Adrenal gland (tissue), 12 donors: ENCODE results near the gene TMPRSS4. TPM values are rescaled to one million over a fixed set of nuclear protein-coding genes. Genes with fewer than 3 reads are reported as not detected.

ENCODE experiments used
- DNase-seq, 7 donors: peaks; one replicate each; pipeline ENCODE4 v3.0.0-alpha.2; 2019 to 2020
- H3K27ac ChIP-seq, 5 donors: fragments of 200-600 bp; sonication (generic) in 4 of 5; 1 replicate in 3 of 5; 2 replicates in 2 of 5; pipeline versions ENCODE4 v1.5.1 to v1.8.0; 2016 to 2020; ENCODE audit warnings: mild to moderate bottlenecking in 1 of 5
- H3K27me3 ChIP-seq: fragments of 200-600 bp; 2 replicates; pipeline ENCODE4 v1.8.0; 2021
- H3K36me3 ChIP-seq, 2 donors: fragments of 200-600 bp; replicated peaks in 1 of 2; 1 replicate in 1 of 2; 2 replicates in 1 of 2; pipeline versions ENCODE4 v1.5.1 to v1.8.0; 2018 to 2022
- H3K4me1 ChIP-seq, 2 donors: fragments of 200-600 bp; replicated peaks in 1 of 2; 1 replicate in 1 of 2; 2 replicates in 1 of 2; pipeline versions ENCODE4 v1.5.1 to v1.8.0; 2018 to 2021
- H3K4me3 ChIP-seq, 4 donors: fragments of 200-600 bp; sonication (generic) in 3 of 4; one replicate each; pipeline ENCODE4 v1.5.1; 2016 to 2018
- H3K9me3 ChIP-seq, 3 donors: fragments of 200-600 bp; sonication (generic) in 1 of 3; replicated peaks in 1 of 3; 1 replicate in 2 of 3; 2 replicates in 1 of 3; pipeline versions ENCODE4 v1.5.1 to v1.8.0; 2016 to 2021
- CTCF ChIP-seq, 6 experiments: fragments of 450-650 bp in 4 of 6; fragments of 200-600 bp in 2 of 6; sonication (generic) in 1 of 6; IDR thresholded peaks; 1 replicate in 5 of 6; 2 replicates in 1 of 6; pipeline versions ENCODE4 v1.5.1 to v1.8.0; 2016 to 2021; ENCODE audit warnings: antibody characterized with exemption in 6 of 6, mild to moderate bottlenecking in 2 of 6, moderate library complexity in 1 of 6
- POLR2A ChIP-seq, 2 donors: fragments of 450-650 bp; IDR thresholded peaks; one replicate each; pipeline ENCODE4 v1.6.1; 2017; ENCODE audit warnings: antibody characterized with exemption in 2 of 2, mild to moderate bottlenecking in 2 of 2, moderate library complexity in 1 of 2
- WGBS, 4 donors: extraction: QIAGEN DNeasy Blood & Tissue Kit in 2 of 4; methylation state at CpG; one replicate each; pipeline versions ENCODE4 v1.1.5 to v1.1.7; 2013 to 2017; 5-methylcytosine and 5-hydroxymethylcytosine counted together
- intact Hi-C, 2 donors: fragments of 100-400 bp; cut with DNase I; formaldehyde crosslinking; loops; one replicate each; pipeline versions ENCODE4 v1.14.1 to v1.15.0; 2022 to 2023
- polyA plus RNA-seq, 3 donors: library from polyadenylated mRNA; stranded (reverse); fragments of 200-250 nt in 2 of 3; fragments of 350-450 nt in 1 of 3; fragmentation: Illumina TruSeq in 1 of 3; extraction: RNeasy Lipid Tissue Mini Kit (QIAGEN cat#74804) in 1 of 3; gene quantifications; one replicate each; pipeline ENCODE4 v1.2.3, GENCODE V29; 2013 to 2014
- total RNA-seq, 9 donors: library from RNA; depleted of rRNA in 4 of 9; stranded (reverse); fragments of >200 nt in 4 of 9; fragments of 120-200 nt in 1 of 9; fragmentation: NEBNext Ultra II Directional in 1 of 9; extraction: Animal tissue kit (Norgen Biotek cat#: 25700) in 1 of 9; gene quantifications; one replicate each; pipeline versions ENCODE4 v1.1.0 to v1.2.4, GENCODE V29; 2013 to 2023
- donor health status: healthy with polysubstance abuse.
- donor health status: Bipolar disorder and iron deficiency.
- donor health status: DM: yes; HTN: yes; CAD: no.
- donor health status: DM: no; HTN: no; CAD: no.
- donor health status: DM: no; HTN: no; CAD: no.
- donor health status: DM: yes; HTN: yes; CAD: no.

The TMPRSS4 gene
- total and polyA plus RNA-seq, 12 donors, result 0.13 to 0.43 (median 0.27) TPM; not detected in 8

- TF ChIP-seq POLR2A (IDR thresholded peaks at IDR 0.05) (no peak), CTCF (IDR thresholded peaks at IDR 0.05) (no peak)
- H3K4me1 ChIP-seq, result no peaks in the 10 kb centered on the region
- no peaks in the 10 kb centered on the region for H3K27me3 ChIP-seq
- H3K27ac ChIP-seq, result no peak overlapping the region
- WGBS, 4 donors, result 38 to 73% (median 60%) methylated on average over 1 of the region's 1 CpG
- H3K36me3 ChIP-seq, result no peaks in the 10 kb centered on the region
- H3K9me3 ChIP-seq, result no peaks in the 10 kb centered on the region
- no peak overlapping the region for H3K4me3 ChIP-seq
- intact Hi-C loops, result no loop called here
- DNase-seq, result no peak
These were observed 37.4 kb downstream of the TMPRSS4 start for GRCh38 chr11:118114266-118114665.

- TF ChIP-seq POLR2A (IDR thresholded peaks at IDR 0.05) (no peak), CTCF (IDR thresholded peaks at IDR 0.05) (no peak)
- H3K36me3 ChIP-seq, result no peaks in the 10 kb centered on the region
- 79 to 86% (median 85%) methylated on average over 7 of the region's 7 CpGs for WGBS, 4 donors
- H3K4me3 ChIP-seq, result no peak overlapping the region
- no peaks in the 10 kb centered on the region for H3K9me3 ChIP-seq
- H3K27ac ChIP-seq, result no peak overlapping the region
- DNase-seq, result no peak
- no peaks in the 10 kb centered on the region for H3K4me1 ChIP-seq
- intact Hi-C loops, result no loop called here
- no peaks in the 10 kb centered on the region for H3K27me3 ChIP-seq
These were observed 38.2 kb downstream of the TMPRSS4 start for GRCh38 chr11:118115048-118115447.

GRCh38 chr11:118117790-118118601, 41.1 kb downstream of the TMPRSS4 start:
- no peak for TF ChIP-seq CTCF (IDR thresholded peaks at IDR 0.05)
- WGBS, 4 donors, result 76 to 81% (median 77%) methylated on average over 6 to 9 of the region's 9 CpGs
- DNase-seq, result no peak
- no peak overlapping the region for H3K27ac ChIP-seq
- no peaks in the 10 kb centered on the region for H3K27me3 ChIP-seq
- H3K4me1 ChIP-seq, result no peaks in the 10 kb centered on the region
- no peaks in the 10 kb centered on the region for H3K9me3 ChIP-seq
- intact Hi-C loops, result no loop called here
- no peak overlapping the region for H3K4me3 ChIP-seq
- no peaks in the 10 kb centered on the region for H3K36me3 ChIP-seq

GRCh38 chr11:118120793-118121192, 43.9 kb downstream of the TMPRSS4 start:
- DNase-seq, result no peak
- TF ChIP-seq CTCF (IDR thresholded peaks at IDR 0.05) (no peak), POLR2A (IDR thresholded peaks at IDR 0.05) (no peak)
- H3K4me3 ChIP-seq, result no peak overlapping the region
- H3K27me3 ChIP-seq, result no peaks in the 10 kb centered on the region
- intact Hi-C loops, result no loop called here
- 89 to 97% (median 91%) methylated on average over 1 of the region's 1 CpG for WGBS, 4 donors
- H3K9me3 ChIP-seq, result no peaks in the 10 kb centered on the region
- no peaks in the 10 kb centered on the region for H3K4me1 ChIP-seq
- H3K36me3 ChIP-seq, result no peaks in the 10 kb centered on the region
- H3K27ac ChIP-seq, result no peak overlapping the region
